ENCODE results near the gene GSX1.

GSX1 gene

GRCh38 chr13:27797228-27797624, 4.9 kb downstream of the GSX1 start:
- no peaks in the 10 kb centered on the region for H3K4me1 ChIP-seq (ENCODE audit: low read length)
- no peaks in the 10 kb centered on the region for H3K27me3 ChIP-seq (ENCODE audit: low read depth, low read length)
- no peaks in the 10 kb centered on the region for H3K79me2 ChIP-seq (ENCODE audit: low read length)
- H3K36me3 ChIP-seq (replicated peaks; ENCODE audit: low read depth, low read length): no peaks in the 10 kb centered on the region
- no peak overlapping the region for H3K4me2 ChIP-seq (ENCODE audit: low read length)
- H3K4me3 ChIP-seq (ENCODE audit: low read length): no peak overlapping the region
- H3K9ac ChIP-seq (ENCODE audit: low read length): no peak overlapping the region
- TF ChIP-seq EZH2phosphoT487 (IDR thresholded peaks at IDR 0.05; ENCODE audit: low read depth): no peak
- H2AFZ ChIP-seq (ENCODE audit: low read depth, low read length): no peak overlapping the region
- no peaks in the 10 kb centered on the region for H4K20me1 ChIP-seq (ENCODE audit: insufficient read depth, low read length)
- no peaks in the 10 kb centered on the region for H3K9me3 ChIP-seq (ENCODE audit: insufficient read depth, low read length)
- no peak overlapping the region for H3K27ac ChIP-seq (ENCODE audit: low read length)

GRCh38 chr13:27806744-27807387, 14.6 kb downstream of the GSX1 start:
- H3K36me3 ChIP-seq (replicated peaks; ENCODE audit: low read depth, low read length): no peaks in the 10 kb centered on the region
- no peak overlapping the region for H2AFZ ChIP-seq (ENCODE audit: low read depth, low read length)
- H3K79me2 ChIP-seq (ENCODE audit: low read length): no peaks in the 10 kb centered on the region
- no peaks in the 10 kb centered on the region for H3K4me1 ChIP-seq (ENCODE audit: low read length)
- TF ChIP-seq CTCF (IDR thresholded peaks at IDR 0.05; ENCODE audit: low read depth, low read length) (no peak), EZH2phosphoT487 (IDR thresholded peaks at IDR 0.05; ENCODE audit: low read depth) (no peak)
- no peak overlapping the region for H3K27ac ChIP-seq (ENCODE audit: low read length)
- no peak overlapping the region for H3K4me3 ChIP-seq (ENCODE audit: low read length)
- H3K9me3 ChIP-seq (ENCODE audit: insufficient read depth, low read length): no peaks in the 10 kb centered on the region
- no peak overlapping the region for H3K9ac ChIP-seq (ENCODE audit: low read length)
- H4K20me1 ChIP-seq (ENCODE audit: insufficient read depth, low read length): no peaks in the 10 kb centered on the region
- no peak overlapping the region for H3K4me2 ChIP-seq (ENCODE audit: low read length)
- H3K27me3 ChIP-seq (ENCODE audit: low read depth, low read length): peaks cover 21% of the 10 kb centered on the region; the same call in 1 of the 2 replicates

GRCh38 chr13:27808851-27809550, 16.7 kb downstream of the GSX1 start:
- no peaks in the 10 kb centered on the region for H3K79me2 ChIP-seq (ENCODE audit: low read length)
- no peak overlapping the region for H3K9ac ChIP-seq (ENCODE audit: low read length)
- no peaks in the 10 kb centered on the region for H3K9me3 ChIP-seq (ENCODE audit: insufficient read depth, low read length)
- TF ChIP-seq CTCF (IDR thresholded peaks at IDR 0.05; ENCODE audit: low read depth, low read length): no peak
- no peak for TF ChIP-seq EZH2phosphoT487 (IDR thresholded peaks at IDR 0.05; ENCODE audit: low read depth)
- H3K27me3 ChIP-seq (ENCODE audit: low read depth, low read length): peaks cover 21% of the 10 kb centered on the region; the same call in 1 of the 2 replicates
- H3K27ac ChIP-seq (ENCODE audit: low read length): no peak overlapping the region
- H4K20me1 ChIP-seq (ENCODE audit: insufficient read depth, low read length): no peaks in the 10 kb centered on the region
- H2AFZ ChIP-seq (ENCODE audit: low read depth, low read length): no peak overlapping the region
- no peaks in the 10 kb centered on the region for H3K36me3 ChIP-seq (replicated peaks; ENCODE audit: low read depth, low read length)
- H3K4me3 ChIP-seq (ENCODE audit: low read length): no peak overlapping the region
- H3K4me1 ChIP-seq (ENCODE audit: low read length): no peaks in the 10 kb centered on the region
- no peak overlapping the region for H3K4me2 ChIP-seq (ENCODE audit: low read length)

GRCh38 chr13:27810009-27810408, 17.7 kb downstream of the GSX1 start:
- H3K4me2 ChIP-seq (ENCODE audit: low read length): no peak overlapping the region
- TF ChIP-seq EZH2phosphoT487 (IDR thresholded peaks at IDR 0.05; ENCODE audit: low read depth) (no peak), CTCF (IDR thresholded peaks at IDR 0.05; ENCODE audit: low read depth, low read length) (no peak)
- H3K79me2 ChIP-seq (ENCODE audit: low read length): no peaks in the 10 kb centered on the region
- H4K20me1 ChIP-seq (ENCODE audit: insufficient read depth, low read length): no peaks in the 10 kb centered on the region
- peaks cover 21% of the 10 kb centered on the region; the same call in 1 of the 2 replicates for H3K27me3 ChIP-seq (ENCODE audit: low read depth, low read length)
- no peaks in the 10 kb centered on the region for H3K9me3 ChIP-seq (ENCODE audit: insufficient read depth, low read length)
- no peak overlapping the region for H2AFZ ChIP-seq (ENCODE audit: low read depth, low read length)
- no peaks in the 10 kb centered on the region for H3K4me1 ChIP-seq (ENCODE audit: low read length)
- H3K36me3 ChIP-seq (replicated peaks; ENCODE audit: low read depth, low read length): no peaks in the 10 kb centered on the region
- no peak overlapping the region for H3K9ac ChIP-seq (ENCODE audit: low read length)
- no peak overlapping the region for H3K4me3 ChIP-seq (ENCODE audit: low read length)
- no peak overlapping the region for H3K27ac ChIP-seq (ENCODE audit: low read length)

Measured in OCI-LY3 (cell line).